ENCODE measurements around the gene SLC24A5.

GRCh38 chr15:48077616-48078184 lies 43.1 kb upstream of the SLC24A5 start:
- TF ChIP-seq CTCF (IDR thresholded peaks at IDR 0.05; ENCODE audit: poor library complexity) (no peak), EZH2 (IDR thresholded peaks at IDR 0.05; ENCODE audit: borderline replicate concordance) (no peak), EZH2phosphoT487 (IDR thresholded peaks at IDR 0.05; ENCODE audit: low read depth, severe bottlenecking, unreplicated experiment) (no peak)

Data from hepatocyte (in vitro differentiated cells).